NCI-H1694 (cell line): ENCODE results near the gene NRARP.
"Not testable (repeated sequence)": the region's sequence is repeated elsewhere in the genome, so short reads cannot be mapped to it uniquely, and the experiment has no call there.

Source experiments
- DNase-seq: peaks from one replicate; lab custom pipeline; 2025; lab: John Stamatoyannopoulos, UW

Gene NRARP, protein sequence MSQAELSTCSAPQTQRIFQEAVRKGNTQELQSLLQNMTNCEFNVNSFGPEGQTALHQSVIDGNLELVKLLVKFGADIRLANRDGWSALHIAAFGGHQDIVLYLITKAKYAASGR

DNA sequence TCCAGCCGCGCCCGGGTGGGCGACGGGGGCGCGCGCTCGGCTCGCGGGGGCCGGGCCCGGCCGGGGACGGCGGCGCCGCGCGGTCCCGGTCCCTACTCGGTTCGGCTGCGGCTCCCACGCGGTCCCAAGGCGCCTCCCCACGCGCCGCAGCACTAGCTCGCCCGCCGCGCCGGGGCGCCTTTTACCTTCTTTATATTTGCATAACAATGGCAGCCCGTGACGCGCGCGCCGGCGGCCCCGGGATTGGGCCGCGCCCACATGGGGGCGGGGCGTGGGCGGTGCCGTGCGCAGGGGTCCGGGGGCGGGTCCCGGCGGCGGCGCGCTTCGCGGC lies at the start of gene NRARP:
Gene NRARP (minus strand): TSS at position 154 of the 331 bp plus-strand sequence. CDS start 343 bp downstream, outside the sequence.
- DNase-seq, result peak; percentile 45

DNA sequence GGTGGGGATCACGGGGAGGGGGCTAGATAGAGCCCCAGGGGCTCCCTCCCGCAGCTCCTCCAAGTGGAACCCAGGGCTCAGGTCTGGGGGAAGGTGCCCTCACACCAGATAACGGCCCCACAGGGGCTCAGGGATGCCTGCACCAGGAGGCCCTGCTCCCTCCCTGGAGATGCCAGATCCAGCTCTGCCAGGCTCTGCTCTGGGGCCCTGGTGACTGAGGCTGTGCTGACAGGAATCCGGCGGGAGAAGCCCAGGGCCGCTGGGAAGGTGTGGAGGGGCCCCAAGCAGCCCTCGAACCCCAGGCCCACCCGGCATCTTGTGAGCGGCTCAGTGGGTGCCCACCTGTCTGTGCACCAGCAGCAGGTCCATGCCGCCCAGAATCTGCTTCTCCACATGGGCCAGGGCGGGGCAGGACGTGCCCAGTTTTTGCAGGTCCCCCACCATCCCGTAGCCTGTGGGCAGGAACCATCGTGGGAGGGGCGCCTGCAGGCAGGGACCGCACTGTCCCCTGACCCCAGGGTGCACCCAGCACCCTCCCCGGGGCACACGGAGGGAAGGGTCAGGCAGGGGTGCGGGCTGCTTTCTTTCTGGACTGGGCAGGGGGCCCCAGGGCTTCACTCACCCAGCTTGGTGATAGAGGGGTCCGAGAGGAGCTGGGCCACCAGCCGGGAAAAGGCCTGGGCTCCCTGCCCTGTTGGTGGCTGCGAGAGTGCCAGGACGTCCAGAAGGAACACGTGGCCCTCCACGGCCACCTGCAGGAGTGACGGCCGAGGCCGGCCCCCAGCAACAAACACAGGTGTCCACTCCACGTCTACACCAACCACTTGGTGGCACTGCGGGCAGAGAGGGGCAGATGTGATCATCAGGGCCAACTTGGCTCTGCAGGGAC lies 48.9 kb upstream of the NRARP start:
- DNase-seq, result no peak

DNA sequence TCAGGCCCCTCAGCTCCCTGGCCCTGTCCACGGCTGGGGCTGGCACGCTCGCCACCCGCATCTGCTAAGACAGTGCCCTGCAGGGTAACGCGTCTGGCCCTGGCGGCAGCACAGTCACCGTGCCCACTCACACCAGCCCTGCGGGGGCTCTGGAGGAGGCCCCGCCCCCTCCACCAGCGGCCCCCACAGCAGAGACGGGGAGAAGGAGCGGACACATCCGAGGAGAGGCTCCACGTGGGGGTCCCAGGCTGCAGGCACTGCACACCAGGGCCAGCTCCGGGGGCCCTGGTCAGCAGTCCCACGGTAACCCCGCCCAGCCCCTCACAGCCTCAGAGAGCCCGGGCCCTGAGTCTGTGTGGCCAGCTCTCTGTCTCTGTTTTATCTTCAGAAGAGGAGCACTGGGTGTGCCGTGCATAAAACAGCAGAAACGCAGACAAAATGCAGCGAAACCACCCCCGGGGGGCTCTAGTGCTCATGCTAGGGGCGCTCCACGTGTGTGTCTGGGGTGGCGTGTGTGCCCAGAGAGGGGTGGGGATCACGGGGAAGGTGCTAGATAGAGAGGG lies 47.5 kb upstream of the NRARP start:
- no peak for DNase-seq

DNA sequence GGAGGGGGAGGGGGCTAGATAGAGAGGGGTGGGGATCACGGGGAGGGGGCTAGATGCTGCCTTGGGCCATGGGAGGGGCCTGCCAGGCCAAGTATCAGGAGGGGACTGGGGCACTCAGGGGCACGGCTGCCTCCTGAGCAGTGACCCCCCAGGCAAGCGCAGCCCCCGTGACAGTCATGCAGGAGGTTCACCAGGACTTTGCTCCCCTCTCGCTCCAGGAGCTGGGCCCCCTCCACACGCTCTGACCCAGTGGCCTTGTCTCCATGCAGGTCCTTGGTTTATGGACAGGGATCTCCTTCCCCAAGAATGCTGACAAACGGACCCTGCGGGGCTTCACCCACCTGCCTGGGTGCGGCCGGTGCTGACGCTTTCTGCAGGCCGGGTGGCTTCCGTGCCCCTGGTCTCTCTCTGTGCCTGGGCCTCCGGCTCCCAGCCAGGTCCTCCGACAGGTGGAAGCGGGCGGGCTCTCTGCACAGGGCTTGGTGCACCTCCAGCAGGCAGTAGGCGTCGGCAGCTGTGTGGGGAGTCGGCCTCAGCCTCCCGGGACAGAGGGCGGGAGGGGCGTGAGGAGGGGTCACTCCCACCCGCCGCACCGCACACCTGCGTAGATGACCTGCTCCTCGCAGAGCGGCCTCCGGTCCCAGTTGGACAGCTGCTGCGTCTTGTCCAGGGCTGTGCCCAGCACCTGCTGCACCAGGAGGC lies 46.8 kb upstream of the NRARP start:
- DNase-seq, result no peak

DNA sequence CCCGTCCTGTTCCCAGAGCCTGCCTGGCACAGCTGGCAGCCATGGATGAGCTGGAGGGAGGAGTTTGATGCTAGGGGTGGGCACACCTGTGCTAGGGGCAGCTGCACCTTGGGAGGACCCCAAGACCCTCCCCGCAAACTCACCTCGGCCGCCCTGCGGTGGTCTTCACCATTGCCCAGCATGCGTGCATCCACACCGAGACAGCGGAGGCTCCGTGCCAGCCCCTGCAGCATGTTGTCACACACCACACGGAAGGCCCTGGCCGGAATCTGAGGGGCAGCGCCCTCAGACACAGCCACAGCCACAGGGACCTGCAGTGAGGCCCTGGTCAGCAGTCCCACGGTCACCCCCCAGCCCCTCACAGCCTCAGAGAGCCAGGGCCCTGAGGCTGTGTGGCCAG lies 45.9 kb upstream of the NRARP start:
- no peak for DNase-seq

DNA sequence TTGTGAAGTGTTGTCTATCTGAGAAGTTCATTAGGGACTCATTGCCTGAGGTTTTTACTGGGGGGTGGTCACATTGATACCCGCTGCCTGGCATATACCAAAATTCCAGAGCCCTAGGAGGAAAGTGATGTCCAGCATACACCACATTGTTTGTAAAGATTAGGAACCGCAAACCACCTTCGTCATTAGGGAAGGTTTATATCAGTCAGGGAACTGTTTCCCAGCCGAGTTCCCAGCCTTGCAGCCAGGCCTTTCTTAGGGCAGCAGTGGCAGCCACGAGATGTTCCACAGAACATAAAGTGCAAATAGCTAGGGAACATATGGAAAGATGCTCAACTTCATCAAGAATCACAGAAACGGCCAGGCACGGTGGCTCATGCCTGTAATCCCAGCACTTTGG lies 40.4 kb upstream of the NRARP start:
- DNase-seq, result no peak

DNA sequence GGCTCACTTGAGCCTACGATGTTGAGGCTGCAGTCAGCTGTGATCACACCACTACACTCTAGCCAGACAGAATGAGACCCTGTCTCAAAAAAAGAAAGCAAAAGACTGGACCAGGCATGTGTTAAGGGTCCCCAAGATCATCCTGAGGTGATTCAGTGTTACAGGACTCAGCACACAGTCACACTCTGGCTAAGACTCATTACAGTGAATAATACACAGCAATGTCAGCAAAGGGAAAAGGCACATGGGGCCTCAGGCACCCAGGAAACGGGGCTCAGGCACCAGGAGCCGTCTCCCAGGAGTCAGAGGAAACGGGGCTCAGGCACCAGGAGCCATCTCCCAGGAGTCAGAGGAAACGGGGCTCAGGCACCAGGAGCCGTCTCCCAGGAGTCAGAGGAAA lies 39.2 kb upstream of the NRARP start:
- no peak for DNase-seq

DNA sequence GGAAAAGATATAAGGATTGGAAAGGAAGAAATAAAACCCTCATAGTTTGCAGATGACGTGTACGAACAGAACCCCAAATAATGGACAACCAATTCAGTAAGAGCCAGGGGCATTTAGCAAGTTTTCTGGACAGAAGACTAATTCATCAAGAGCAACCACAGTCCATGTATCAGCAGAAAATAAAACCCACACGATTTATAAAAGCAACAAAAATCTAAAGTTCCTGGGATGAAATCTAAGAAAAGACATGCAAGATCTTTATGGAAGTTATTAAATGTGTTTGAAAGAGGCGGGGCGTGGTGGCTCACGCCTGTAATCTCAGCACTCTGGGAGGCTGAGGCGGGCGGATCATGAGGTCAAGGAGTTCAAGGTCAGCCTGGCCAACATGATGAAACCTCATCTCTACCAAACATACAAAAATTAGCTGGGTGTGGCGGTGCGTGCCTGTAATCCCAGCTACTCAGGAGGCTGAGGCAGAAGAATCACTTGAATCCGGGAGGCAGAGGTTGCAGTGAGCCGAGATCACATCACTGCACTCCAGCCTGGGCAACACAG lies 37.9 kb upstream of the NRARP start:
- not testable (repeated sequence) for DNase-seq

DNA sequence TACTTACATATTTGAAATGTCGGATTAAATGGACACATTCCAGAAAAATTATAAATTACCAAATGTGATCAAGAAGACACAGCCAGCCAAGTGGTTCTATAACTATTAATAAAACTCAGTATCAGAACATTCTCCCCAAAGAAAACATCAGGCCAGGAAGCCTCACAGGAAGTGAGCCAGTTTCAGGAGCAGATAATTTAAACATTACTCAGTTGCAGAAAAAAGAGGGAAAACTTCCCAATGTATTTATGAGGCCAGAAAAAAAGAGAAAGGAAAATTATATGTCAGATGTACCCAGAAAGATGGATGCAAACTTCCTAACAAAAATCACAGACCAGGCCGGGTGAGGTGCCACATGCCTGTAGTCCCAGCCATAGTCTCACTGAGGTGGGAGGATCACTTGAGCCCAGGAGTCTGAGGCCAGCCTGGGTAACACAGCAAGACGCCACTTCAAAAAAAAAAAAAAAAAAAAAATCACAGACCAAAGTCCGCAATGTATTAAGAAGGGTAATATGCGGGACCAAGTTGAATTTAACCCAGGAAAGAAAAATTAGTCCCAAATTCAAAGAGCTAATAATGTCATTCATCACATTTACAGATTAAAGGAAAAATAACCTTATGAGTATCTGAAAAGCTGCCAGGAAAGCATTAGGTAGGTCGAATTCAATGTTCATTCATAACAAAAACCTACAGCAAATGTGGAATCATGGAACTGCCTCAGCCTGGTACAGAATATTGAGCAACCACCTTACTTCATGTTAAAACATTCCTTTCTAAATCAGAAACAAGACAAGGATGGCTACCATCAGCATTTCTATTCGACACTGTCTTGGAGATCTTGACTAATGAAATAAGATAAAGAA lies 37.2 kb upstream of the NRARP start:
- DNase-seq, result no peak

DNA sequence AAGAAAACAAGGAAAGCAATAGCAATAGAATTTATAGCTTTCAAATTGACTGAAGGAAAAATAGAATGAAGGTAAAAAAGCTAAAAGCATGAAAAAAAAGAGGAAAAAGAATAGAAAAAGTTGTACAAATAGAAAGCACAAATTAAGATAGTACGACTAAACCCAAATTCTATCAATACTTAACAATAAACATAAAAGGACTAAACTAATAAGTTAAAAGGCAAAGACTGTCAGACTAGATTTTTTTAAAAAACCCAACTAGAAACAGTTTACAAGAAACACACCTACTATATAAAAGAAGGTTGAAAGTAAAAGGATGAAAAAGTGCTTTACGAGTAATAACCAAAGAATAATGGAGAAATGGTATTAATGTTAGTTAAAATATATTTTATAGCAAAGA lies 34.7 kb upstream of the NRARP start:
- DNase-seq, result no peak

DNA sequence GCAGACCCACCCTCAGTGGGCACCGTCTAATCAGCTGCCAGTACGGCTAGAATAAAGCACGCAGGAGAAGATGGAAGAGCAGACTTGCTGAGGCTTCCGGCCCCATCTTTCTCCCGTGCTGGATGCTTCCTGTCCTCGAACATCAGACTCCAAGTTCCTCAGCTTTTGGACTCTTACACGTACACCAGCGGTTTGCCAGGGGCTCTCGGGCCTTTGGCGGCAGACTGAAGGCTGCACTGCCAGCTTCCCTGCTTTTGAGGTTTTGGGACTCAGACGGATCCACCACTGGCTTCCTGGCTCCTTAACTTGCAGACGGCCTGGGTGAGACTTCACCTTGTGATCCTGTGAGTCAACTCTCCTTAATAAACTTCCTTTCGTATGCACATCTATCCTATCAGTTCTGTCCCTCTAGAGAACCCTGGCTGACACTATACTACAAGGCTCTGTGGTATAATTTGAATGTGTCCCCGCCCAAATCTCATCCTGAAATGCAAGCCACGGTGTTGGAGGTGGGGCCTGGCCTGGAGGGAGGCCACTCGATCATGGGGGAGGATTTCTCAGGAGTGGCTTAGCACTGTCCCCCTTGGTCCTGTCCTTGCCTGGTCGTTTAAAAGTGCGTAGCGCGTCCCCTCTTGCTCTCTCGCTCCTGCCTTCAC lies 31.1 kb upstream of the NRARP start:
- no peak for DNase-seq

DNA sequence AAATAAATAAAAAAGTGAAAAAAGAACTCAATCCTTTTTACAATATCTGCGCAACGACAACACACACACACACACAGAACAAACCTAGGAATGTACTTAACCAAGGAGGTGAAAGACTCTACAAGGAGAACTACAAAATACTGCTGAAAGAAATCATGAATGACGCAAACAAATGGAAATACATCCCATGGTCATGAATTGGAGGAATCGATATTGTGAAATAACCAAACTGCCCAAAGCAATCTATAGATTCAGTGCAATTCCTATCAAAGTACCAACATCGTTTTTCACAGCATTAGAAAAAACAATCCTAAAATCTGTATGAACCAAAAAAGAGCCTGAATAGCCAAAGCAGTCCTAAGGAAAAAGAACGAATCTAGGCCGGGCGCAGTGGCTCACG lies 29.9 kb upstream of the NRARP start:
- DNase-seq, result no peak

DNA sequence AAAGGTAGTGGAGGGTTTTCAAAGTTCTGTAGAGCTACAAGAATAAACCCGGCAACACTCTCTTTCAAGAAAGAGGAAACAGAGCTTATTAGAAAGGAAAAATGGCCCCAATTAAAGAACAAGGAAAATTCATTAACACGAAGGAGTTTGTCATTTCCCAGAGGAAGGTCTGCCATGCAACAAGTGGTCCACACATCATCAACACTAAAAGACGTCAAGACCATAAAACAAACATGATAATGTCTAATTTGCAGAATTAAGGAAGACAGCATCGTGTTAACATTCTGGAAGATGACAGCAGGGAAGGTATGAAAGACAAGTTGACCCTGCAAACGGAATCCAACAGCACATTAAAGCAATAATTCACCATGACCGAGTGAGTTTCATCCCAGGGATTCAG lies 28.6 kb upstream of the NRARP start:
- DNase-seq, result no peak

DNA sequence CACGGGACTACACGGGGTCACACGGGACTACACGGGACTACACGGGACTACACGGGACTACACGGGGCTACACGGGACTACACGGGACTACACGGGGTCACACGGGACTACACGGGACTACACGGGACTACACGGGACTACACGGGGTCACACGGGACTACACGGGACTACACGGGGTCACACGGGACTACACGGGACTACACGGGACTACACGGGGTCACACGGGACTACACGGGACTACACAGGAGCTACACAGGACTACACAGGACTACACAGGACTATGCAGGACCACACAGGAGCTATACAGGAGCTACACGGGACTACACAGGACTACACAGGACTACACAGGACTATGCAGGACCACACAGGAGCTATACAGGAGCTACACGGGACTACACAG lies 27.5 kb upstream of the NRARP start:
- not testable (repeated sequence) for DNase-seq

DNA sequence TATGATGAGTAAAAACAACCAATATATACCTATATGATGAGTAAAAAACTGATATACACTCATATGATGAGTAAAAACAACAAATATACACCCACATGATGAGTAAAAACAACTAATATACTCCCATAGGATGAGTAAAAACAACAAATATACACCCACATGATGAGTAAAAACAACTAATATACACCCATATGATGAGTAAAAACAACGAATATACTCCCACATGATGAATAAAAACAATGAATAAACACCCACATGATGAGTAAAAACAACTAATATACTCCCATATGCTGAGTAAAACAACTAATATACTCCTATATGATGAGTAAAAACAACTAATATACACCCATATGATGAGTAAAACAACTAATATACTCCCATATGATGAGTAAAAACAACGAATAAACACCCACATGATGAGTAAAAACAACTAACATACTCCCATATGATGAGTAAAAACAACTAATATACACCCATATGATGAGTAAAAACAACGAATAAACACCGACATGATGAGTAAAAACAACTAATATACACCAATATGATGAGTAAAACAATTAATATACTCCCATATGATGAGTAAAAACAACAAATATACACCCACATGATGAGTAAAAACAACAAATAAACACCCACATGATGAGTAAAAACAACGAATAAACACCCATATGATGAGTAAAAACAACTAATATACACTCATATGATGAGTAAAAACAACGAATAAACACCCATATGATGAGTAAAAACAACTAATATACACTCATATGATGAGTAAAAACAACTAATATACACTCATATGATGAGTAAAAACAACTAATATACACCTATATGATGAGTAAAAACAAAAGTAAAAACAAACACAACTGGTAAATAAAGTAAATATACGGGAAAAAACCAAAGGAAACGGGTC lies 25.8 kb upstream of the NRARP start:
- DNase-seq, result not testable (repeated sequence)

DNA sequence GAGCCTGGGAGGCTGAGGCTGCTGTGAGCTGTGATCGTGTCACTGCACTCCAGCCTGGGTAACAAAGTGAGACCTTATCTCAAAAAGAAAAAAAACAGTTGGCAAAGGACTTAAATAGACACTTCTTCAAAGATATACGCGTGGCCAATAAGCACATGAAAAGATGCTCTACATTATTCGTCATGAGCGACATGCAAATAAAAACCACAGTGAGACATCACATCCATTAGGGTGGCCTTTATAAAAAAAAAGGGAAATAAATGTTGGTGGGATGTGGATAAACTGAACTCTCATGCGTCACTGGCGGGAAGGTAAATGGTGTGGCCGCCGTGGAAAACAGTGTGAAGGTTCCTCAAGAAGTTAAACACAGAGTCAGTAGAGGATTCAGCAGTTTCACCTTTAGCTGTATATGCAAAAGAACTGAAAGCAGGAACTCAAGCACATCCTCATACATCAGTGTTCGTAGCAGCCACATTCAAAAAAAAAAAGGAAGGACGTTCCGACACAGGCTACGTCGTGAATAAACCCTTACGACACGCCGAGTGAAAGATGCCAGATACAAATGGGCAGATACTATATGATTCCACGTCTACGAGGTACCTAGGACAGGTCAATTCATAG lies 24.5 kb upstream of the NRARP start:
- no peak for DNase-seq

DNA sequence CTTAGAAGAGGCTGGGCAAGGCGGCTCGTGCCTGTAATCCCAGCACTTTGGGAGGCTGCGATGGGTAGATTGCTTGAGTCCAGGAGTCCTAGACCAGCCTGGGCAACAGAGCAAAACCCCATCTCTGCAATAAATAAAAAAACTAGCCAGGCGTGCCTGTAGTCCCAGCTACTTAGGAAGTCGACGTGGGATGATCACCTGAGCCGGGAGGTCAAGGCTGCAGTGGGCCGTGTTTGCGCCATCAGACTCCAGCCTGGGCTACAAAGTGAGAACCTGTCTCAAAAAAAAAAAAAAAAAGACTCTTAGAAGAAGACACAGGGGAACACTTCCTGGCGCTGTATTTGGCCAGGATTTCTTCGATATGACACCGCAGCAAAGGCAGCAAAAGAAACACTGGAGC lies 23.7 kb upstream of the NRARP start:
- DNase-seq, result no peak

DNA sequence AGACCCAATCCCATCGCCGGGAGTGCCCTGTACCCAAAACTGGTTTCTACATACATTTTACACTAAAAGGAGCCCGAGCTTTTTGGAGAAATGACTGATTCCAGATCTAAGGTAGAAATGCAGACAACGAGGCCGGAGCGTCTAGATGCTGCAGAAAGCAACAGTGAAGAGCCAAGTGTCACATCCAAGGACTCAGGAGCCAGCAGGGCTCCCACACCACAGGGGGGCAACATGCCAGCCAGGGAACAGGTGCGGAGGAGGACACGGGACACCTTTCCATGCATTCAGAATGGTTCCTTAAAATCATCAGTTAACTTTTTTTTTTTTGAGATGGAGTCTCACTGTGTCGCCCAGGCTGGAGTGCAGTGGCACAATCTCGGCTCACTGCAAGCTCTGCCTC lies 23.1 kb upstream of the NRARP start:
- DNase-seq, result no peak

DNA sequence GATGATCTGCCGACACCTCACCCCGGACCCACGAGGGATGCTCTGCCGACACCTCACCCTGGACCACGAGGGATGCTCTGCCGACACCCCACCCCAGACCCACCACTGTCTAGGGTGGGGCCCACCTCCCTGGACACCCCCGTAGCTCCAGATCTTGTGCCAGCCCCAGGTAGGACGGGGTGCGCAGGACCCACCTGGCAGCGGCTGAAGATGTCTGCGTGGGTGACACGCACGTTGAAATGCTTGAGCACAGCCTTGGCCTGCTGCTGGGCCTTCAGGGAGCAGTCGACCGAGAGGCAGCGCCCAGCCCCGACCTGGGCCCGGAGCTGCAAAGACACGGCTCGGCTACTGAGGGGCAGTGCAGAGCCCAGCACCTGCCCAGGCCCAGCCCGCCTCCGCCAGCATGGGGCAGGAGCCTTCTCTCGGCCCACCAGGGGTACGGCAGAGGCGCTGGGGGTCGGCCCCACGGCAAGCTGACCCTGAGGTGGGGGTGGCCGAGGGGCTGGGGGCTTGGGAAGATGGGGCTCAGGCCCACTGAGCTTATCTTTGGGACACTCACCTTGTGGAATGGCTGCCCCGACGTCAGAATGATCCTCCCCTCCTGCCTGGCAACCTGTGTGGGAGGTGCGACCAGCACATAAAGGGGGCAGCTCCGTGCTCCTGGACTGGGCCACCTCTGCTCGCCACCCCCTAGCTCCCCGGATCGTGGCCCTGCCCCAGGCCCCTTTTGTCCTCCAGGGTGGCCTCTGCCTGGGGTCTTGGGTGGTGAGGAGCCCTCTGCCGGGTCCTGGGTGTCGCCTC lies 21.7 kb upstream of the NRARP start:
- DNase-seq, result no peak
